Calu3 (cell line): ENCODE data around the gene NUP210. TPM values are rescaled to one million over a fixed set of nuclear protein-coding genes. Genes with fewer than 3 reads are reported as not detected.

Source experiments
- BruUV-seq: library from RNA; stranded (reverse); fragments of 400-500 nt; replicated peaks from 2 replicates; lab custom pipeline; 2021; lab: Mats Ljungman, UMichigan
- CTCF ChIA-PET: fragments of 300-600 bp; sonication (Branson Sonifier 250); formaldehyde crosslinking; loops from one replicate; lab custom pipeline; 2022; ENCODE audit warnings: antibody characterized with exemption; lab: Charles Lee
- DNase-seq: peaks from one replicate; pipeline ENCODE4 v3.0.0; 2022
- H3K27ac Mint-ChIP-seq: one replicate; pipeline ENCODE4 v1.8.0; 2022; ENCODE audit warnings: mixed read lengths; ENCODE audit not compliant: unreplicated experiment
- H3K27me3 Mint-ChIP-seq: one replicate; pipeline ENCODE4 v1.8.0; 2022; ENCODE audit warnings: mixed read lengths; ENCODE audit not compliant: unreplicated experiment
- H3K36me3 Mint-ChIP-seq: one replicate; pipeline ENCODE4 v1.8.0; 2022; ENCODE audit warnings: mild to moderate bottlenecking, moderate library complexity, mixed read lengths; ENCODE audit not compliant: insufficient read depth, unreplicated experiment
- H3K4me1 Mint-ChIP-seq: one replicate; pipeline ENCODE4 v1.8.0; 2022; ENCODE audit warnings: mild to moderate bottlenecking, low read depth, mixed read lengths; ENCODE audit not compliant: unreplicated experiment
- H3K4me3 Mint-ChIP-seq: one replicate; pipeline ENCODE4 v1.8.0; 2022; ENCODE audit warnings: mild to moderate bottlenecking, low read depth, moderate library complexity, mixed read lengths; ENCODE audit not compliant: unreplicated experiment
- H3K9me3 Mint-ChIP-seq: one replicate; pipeline ENCODE4 v1.8.0; 2022; ENCODE audit warnings: low read depth, mixed read lengths; ENCODE audit not compliant: unreplicated experiment
- CTCF ChIP-seq: fragments of 200-600 bp; IDR thresholded peaks from one replicate; pipeline ENCODE4 v1.8.0; 2022; ENCODE audit warnings: antibody characterized with exemption; ENCODE audit not compliant: unreplicated experiment
- intact Hi-C: fragments of 100-400 bp; cut with micrococcal nuclease; formaldehyde crosslinking; loops from one replicate; pipeline ENCODE4 v1.10.0; 2022; ENCODE audit not compliant: unreplicated experiment
- total RNA-seq: library from RNA; stranded (reverse); gene quantifications from 2 replicates; pipeline ENCODE4 v1.2.3, GENCODE V29; 2022

NUP210 gene
- total RNA-seq, 1 experiment from 2014 or later, result 76.9 TPM

- no peaks in the 10 kb centered on the region for H3K9me3 Mint-ChIP-seq
- no peaks in the 10 kb centered on the region for H3K4me1 Mint-ChIP-seq
- CTCF ChIA-PET, result no interaction called here
- H3K27me3 Mint-ChIP-seq, result no peaks in the 10 kb centered on the region
- no peak overlapping the region for H3K27ac Mint-ChIP-seq
- no TSS peak for BruUV-seq
- intact Hi-C loops, result no loop called here
- no peak for TF ChIP-seq CTCF
- no peak for DNase-seq
- peaks cover 6% of the 10 kb centered on the region for H3K36me3 Mint-ChIP-seq
- H3K4me3 Mint-ChIP-seq, result no peak overlapping the region
Measured at GRCh38 chr3:13373975-13374586, 46.0 kb downstream of the NUP210 start.

- no peak overlapping the region for H3K4me3 Mint-ChIP-seq
- H3K9me3 Mint-ChIP-seq, result no peaks in the 10 kb centered on the region
- CTCF ChIA-PET, result no interaction called here
- no peak overlapping the region for H3K27ac Mint-ChIP-seq
- intact Hi-C loops, result no loop called here
- no peak for DNase-seq
- peaks cover 6% of the 10 kb centered on the region for H3K36me3 Mint-ChIP-seq
- BruUV-seq, result no TSS peak
- no peaks in the 10 kb centered on the region for H3K4me1 Mint-ChIP-seq
- H3K27me3 Mint-ChIP-seq, result no peaks in the 10 kb centered on the region
- TF ChIP-seq CTCF, result no peak
Measured at GRCh38 chr3:13372656-13373055, 47.5 kb downstream of the NUP210 start.

GRCh38 chr3:13372126-13372525 lies 48.0 kb downstream of the NUP210 start:
- Mint-ChIP-seq H3K36me3 (peaks cover 6% of the 10 kb centered on the region), H3K4me1 (no peaks in the 10 kb centered on the region), H3K27me3 (no peaks in the 10 kb centered on the region), H3K9me3 (no peaks in the 10 kb centered on the region), H3K4me3 (no peak overlapping the region), H3K27ac (no peak overlapping the region)
- no peak for TF ChIP-seq CTCF
- intact Hi-C loops, result no loop called here
- CTCF ChIA-PET, result no interaction called here
- no peak for DNase-seq
- no TSS peak for BruUV-seq

GRCh38 chr3:13371100-13372075 lies 48.7 kb downstream of the NUP210 start:
- Mint-ChIP-seq H3K4me3 (no peak overlapping the region), H3K9me3 (no peaks in the 10 kb centered on the region), H3K27ac (no peak overlapping the region), H3K27me3 (no peaks in the 10 kb centered on the region), H3K4me1 (no peaks in the 10 kb centered on the region), H3K36me3 (peaks cover 6% of the 10 kb centered on the region)
- CTCF ChIA-PET, result interaction anchor here (0.6 to 1.1 kb wide), 3 partner anchors 17 to 226 kb away, joined by 3 read pairs; no protein-coding TSS in a partner anchor
- TF ChIP-seq CTCF, result no peak
- no TSS peak for BruUV-seq
- no peak for DNase-seq
- intact Hi-C loops, result no loop called here
